CD1c-positive myeloid dendritic cell (primary cell): ENCODE results near the gene MAP2K3.
"Not testable (repeated sequence)": the region's sequence is repeated elsewhere in the genome, so short reads cannot be mapped to it uniquely, and the experiment has no call there.

Experiments used
- DNase-seq: peaks from one replicate; pipeline ENCODE4 v3.0.0-alpha.2; 2016; ENCODE audit errors: extremely low spot score

Gene MAP2K3

GRCh38 chr17:21328778-21329177 is 44.3 kb downstream of the MAP2K3 start:
- DNase-seq, result not testable (repeated sequence)

GRCh38 chr17:21330436-21331160 is 46.1 kb downstream of the MAP2K3 start:
- no peak for DNase-seq

DNA sequence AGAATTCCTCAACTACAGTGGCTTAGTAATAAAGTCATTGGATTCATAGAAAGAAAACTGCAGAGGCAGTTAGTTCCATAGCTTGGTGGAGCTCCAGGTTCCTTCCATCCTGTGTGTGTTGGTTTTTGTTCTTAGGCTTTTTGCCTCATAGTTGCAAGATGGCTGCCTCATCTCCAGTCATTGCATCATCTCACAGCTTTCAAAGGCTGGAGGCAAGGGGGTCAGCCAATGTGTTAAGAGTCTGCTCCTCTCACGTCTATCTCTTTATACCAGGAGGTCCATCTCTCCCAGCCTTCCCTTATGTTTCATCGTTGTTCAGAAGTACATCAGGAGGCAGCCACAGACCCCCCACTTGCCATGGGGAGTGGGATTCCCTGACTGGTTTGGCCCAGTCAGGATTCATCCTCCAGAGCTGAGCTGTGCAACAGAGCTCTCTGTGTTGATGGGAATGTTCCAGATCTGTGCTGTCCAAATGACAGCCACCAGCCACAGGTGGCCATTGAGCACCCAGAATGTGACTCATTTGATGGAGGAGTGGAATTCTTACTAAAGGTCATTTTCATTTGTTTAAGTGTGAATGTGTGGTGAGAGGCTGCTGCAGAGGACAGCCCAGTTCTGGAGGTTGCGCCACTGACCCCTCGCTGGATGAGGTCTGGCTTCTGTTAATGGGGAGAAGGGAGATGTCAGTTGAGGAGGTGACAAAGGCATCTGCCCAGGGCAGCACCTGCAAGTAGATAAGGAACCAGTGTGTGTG is 52.2 kb downstream of the MAP2K3 start:
- not testable (repeated sequence) for DNase-seq

- not testable (repeated sequence) for DNase-seq
These were observed 53.6 kb downstream of the MAP2K3 start for GRCh38 chr17:21337981-21338625.

DNA sequence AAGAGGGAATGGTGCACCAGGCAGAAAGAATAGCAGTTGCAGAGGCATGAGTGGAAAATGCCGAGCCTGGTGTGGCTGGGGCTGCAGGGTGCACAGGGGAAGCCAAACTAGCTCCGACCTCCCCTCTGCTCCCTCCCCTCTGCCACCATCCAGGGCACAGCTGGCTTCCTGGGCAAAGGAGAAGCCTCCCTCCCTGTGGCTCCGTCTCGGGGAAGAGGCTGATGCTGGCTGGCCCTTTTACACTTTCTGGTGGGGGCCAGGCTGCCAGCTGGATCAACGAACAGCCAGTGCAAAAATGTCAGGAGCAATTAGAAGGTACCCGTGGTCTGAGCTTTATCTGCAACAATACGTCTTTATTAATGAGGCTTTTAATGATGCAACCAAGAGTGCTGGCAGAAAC is 54.5 kb downstream of the MAP2K3 start:
- no peak for DNase-seq

GRCh38 chr17:21339571-21339970 is 55.1 kb downstream of the MAP2K3 start:
- not testable (repeated sequence) for DNase-seq

- DNase-seq, result not testable (repeated sequence)
These were observed 55.9 kb downstream of the MAP2K3 start for GRCh38 chr17:21340407-21340806.

GRCh38 chr17:21341279-21341678 is 56.8 kb downstream of the MAP2K3 start:
- DNase-seq, result not testable (repeated sequence)

DNA sequence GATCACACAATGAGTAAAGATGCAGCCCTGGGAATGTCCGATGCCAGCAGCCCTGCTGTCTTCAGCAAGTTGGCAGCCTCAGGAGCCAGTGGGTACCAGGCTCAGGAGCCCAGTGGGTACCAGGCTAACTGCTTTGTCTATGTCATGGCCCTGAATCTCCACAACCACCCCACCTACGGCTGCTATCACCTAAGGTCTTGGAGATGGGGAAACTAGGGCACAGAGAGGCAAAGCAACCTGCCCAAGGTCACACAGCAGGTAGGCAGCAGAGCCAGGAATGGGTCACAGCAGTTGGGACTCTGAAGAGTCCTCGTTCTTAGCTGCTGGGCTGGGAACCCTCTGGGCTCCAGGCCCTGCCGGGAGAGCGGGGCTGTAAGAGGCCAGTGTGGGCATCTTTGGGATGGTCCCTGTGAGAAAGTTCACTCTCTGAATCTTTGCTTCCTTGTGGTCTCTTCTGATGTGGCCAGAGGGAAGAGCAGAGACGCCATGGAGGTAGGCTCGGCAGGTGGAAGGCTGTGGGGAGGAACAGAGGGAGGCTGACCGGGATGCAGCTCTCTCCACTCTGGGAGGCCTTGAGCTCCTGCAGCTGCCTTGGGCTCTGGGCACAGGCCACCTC is 57.5 kb downstream of the MAP2K3 start:
- not testable (repeated sequence) for DNase-seq

DNA sequence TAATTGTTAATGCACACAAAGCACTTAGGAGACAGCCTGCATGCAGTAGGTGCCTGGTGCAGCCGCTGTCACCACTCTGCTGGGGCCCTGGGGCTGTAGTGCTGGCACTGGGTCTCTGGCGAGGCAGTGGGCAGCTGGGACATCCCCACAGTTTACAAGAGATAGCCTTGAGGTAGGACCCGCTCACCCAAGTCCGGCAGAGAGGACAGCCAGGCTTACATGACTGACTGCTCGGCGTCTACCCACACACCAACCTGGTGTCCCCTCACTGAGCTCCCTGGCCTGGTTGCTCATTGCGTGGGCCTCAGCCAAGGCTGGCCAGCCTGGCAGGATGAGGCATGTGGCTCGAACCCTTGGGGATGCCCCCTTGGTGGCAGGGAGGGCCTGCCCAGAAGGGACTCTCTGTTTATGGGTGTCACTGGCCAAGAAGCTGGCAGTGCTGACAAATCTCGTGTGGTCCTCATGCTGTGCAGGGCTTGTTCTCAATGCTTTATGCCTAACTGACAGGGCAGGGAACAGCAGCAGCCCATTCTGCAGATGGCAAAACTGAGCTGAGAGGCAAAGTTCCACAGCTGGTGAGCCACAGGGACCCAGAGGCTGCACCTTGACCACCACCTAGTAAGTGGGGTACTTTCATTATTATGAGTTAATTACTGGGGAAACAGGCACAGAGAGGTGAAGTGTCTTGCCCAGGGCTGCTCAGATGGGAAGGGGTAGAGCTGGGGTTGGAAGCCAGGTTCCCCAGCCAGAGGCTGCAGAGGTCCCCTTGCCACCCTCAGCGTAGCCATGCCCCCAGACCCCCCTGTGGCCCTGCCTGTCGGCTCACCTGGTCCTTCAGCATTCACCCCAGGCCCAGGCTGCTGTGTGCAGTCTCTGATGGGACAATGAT is 58.8 kb downstream of the MAP2K3 start:
- DNase-seq, result not testable (repeated sequence)

DNA sequence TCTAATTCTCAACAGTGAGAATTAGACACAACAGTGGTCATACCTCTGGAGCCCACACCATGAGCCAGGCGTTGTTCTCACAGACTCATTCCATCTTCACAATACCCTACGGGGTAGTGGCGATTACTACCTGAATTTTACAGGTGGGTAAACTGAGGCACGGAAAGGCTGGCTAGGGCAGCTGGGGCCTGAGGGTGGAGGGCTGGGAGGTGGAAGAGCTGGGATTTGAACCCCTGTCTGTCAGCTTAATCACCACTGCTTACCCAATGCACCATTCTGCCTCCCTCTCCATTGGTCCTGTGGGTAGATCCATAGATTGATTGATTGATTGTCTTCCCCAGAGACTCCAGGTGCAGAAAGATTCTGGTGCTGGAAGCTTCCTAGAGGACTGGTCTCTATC is 60.3 kb downstream of the MAP2K3 start:
- DNase-seq, result not testable (repeated sequence)

GRCh38 chr17:21345236-21345635 is 60.7 kb downstream of the MAP2K3 start:
- DNase-seq, result no peak

GRCh38 chr17:21346107-21346506 is 61.6 kb downstream of the MAP2K3 start:
- DNase-seq, result not testable (repeated sequence)

GRCh38 chr17:21346651-21347250 is 62.2 kb downstream of the MAP2K3 start:
- DNase-seq, result not testable (repeated sequence)

GRCh38 chr17:21347660-21348059 is 63.1 kb downstream of the MAP2K3 start:
- DNase-seq, result not testable (repeated sequence)

GRCh38 chr17:21348081-21348925 is 63.8 kb downstream of the MAP2K3 start:
- not testable (repeated sequence) for DNase-seq

GRCh38 chr17:21348926-21349261 is 64.4 kb downstream of the MAP2K3 start:
- not testable (repeated sequence) for DNase-seq

DNA sequence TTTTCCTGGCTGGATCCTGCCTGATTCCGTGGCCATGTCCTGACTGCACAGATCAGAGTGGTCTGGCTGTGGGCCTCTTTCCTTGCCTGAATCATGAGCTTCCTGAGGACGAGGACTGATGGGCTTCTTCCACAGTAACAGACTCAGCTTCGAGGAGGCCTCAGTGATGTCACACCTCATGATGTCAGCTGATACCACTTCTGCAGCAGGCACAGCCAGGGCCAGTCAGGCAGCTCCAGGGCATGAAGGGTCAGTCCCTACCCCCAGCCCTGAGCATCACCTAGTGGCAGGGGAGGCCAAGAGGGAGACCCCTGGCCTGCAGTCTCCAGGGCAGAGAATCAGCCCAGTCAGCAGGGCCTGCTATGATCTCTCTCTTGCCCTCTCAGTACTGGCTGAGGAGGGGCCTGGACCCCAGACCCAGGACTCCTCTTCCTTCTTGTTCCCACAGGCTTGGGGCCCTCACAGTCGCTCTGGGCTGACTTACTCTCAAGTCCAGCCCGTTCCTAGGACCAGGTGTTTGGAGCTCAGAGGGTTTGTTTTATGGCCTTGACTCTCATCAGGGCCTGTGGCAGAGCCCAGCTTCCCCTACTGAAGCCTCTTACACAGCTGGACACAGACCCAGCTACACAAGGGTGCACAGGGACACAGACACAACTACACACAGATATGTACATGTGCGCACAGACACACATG is 65.0 kb downstream of the MAP2K3 start:
- DNase-seq, result not testable (repeated sequence)

DNA sequence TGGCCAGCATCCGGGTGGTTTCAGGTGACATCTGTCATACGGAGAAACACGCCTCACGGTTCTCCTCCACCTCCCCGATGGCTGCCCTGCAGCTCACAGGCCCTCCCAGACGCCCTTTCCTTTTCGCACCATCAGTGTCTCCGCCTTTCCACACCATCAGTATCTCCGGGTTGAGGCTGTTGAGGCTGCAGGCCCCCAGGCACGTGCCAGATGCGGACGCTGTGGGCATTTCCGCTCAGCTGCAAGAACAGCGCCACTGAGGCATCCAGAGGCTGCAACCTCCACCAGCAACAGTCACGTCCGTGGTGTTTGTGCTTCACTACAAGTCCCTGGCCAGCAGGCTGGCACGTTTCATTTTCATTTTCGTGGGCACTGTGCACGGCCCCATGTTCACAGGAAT is 66.0 kb downstream of the MAP2K3 start:
- DNase-seq, result not testable (repeated sequence)
